Spleen (tissue), 11 donors: ENCODE results near the gene KLHL5. TPM values are rescaled to one million over a fixed set of nuclear protein-coding genes. Genes with fewer than 3 reads are reported as not detected.

Experiments
- DNase-seq: peaks from one replicate; pipeline ENCODE4 v3.0.0-alpha.2; 2020
- H3K27ac ChIP-seq, 8 donors: fragments of 200-600 bp; sonication (generic) in 7 of 8; 1 replicate in 4 of 8; 2 replicates in 4 of 8; pipeline versions ENCODE4 v1.5.0 to v1.8.0; 2016 to 2021; ENCODE audit warnings: inconsistent platforms in 4 of 8, mild to moderate bottlenecking in 4 of 8, moderate library complexity in 1 of 8
- H3K27me3 ChIP-seq, 7 donors: fragments of 200-600 bp; sonication (generic) in 6 of 7; replicated peaks in 1 of 7; 1 replicate in 4 of 7; 2 replicates in 3 of 7; pipeline versions ENCODE4 v1.5.0 to v1.8.0; 2016 to 2021; ENCODE audit warnings: inconsistent platforms in 3 of 7, mild to moderate bottlenecking in 1 of 7
- H3K36me3 ChIP-seq, 6 donors: fragments of 200-600 bp; sonication (generic) in 5 of 6; 1 replicate in 4 of 6; 2 replicates in 2 of 6; pipeline versions ENCODE4 v1.5.0 to v1.8.0; 2016 to 2021; ENCODE audit warnings: inconsistent platforms in 2 of 6
- H3K4me1 ChIP-seq, 6 donors: fragments of 200-600 bp; sonication (generic) in 5 of 6; 1 replicate in 3 of 6; 2 replicates in 3 of 6; pipeline versions ENCODE4 v1.5.0 to v1.8.0; 2016 to 2021; ENCODE audit warnings: inconsistent platforms in 3 of 6
- H3K4me3 ChIP-seq, 8 donors: fragments of 200-600 bp; sonication (generic) in 7 of 8; 1 replicate in 4 of 8; 2 replicates in 4 of 8; pipeline versions ENCODE4 v1.5.0 to v1.8.0; 2016 to 2021; ENCODE audit warnings: inconsistent platforms in 4 of 8, mild to moderate bottlenecking in 4 of 8, moderate library complexity in 2 of 8
- H3K9me3 ChIP-seq, 8 donors: fragments of 200-600 bp; sonication (generic) in 7 of 8; 1 replicate in 4 of 8; 2 replicates in 4 of 8; pipeline versions ENCODE4 v1.5.0 to v1.8.0; 2016 to 2021; ENCODE audit warnings: inconsistent platforms in 4 of 8
- CTCF ChIP-seq, 11 experiments: fragments of 200-600 bp in 7 of 11; fragments of 450-650 bp in 4 of 11; sonication (generic) in 4 of 11; IDR thresholded peaks in 8 of 11; conservative IDR thresholded peaks in 3 of 11; 1 replicate in 7 of 11; 2 replicates in 4 of 11; pipeline versions ENCODE4 v1.4.0 to v1.8.0; 2016 to 2021; ENCODE audit warnings: antibody characterized with exemption in 11 of 11, inconsistent platforms in 4 of 11, mild to moderate bottlenecking in 1 of 11
- POLR2A ChIP-seq, 3 donors: fragments of 450-650 bp; IDR thresholded peaks; one replicate each; pipeline ENCODE4 v1.5.1; 2017; ENCODE audit warnings: antibody characterized with exemption in 3 of 3, mild to moderate bottlenecking in 1 of 3
- POLR2AphosphoS5 ChIP-seq, 3 donors: sonication (generic); formaldehyde crosslinking; IDR thresholded peaks; one replicate each; pipeline ENCODE4 v1.5.1; 2017; ENCODE audit warnings: antibody characterized with exemption in 3 of 3
- WGBS, 5 donors: extraction: QIAGEN DNeasy Blood & Tissue Kit in 3 of 5; methylation state at CpG; one replicate each; pipeline versions ENCODE4 v1.1.5 to v1.1.7; 2013 to 2018; 5-methylcytosine and 5-hydroxymethylcytosine counted together
- intact Hi-C: fragments of 100-400 bp; cut with DNase I; formaldehyde crosslinking; loops from one replicate; pipeline ENCODE4 v1.15.0; 2023; ENCODE audit warnings: low total_unique reads
- polyA plus RNA-seq, 3 donors: library from polyadenylated mRNA; stranded (reverse); fragments of 200-250 nt; gene quantifications; one replicate each; pipeline ENCODE4 v1.2.1, GENCODE V29; 2013
- total RNA-seq, 7 donors: library from RNA; depleted of rRNA in 3 of 7; stranded (reverse); fragments of >200 nt in 3 of 7; fragmentation: NEBNext Ultra II Directional in 4 of 7; extraction: Animal tissue kit (Norgen Biotek cat#: 25700) in 4 of 7; gene quantifications; one replicate each; pipeline versions ENCODE4 v1.1.0 to v1.2.1, GENCODE V29; 2016 to 2021
- donor health status: healthy with polysubstance abuse.
- donor health status: DM: no; HTN: no; CAD: no; lungs with moderate emphysema.
- donor health status: DM: no; HTN: no; CAD: no.
- donor health status: Bipolar disorder and iron deficiency.
- donor health status: healthy.
- donor health status: DM: no; HTN: no; CAD: no.
- donor health status: DM: yes; HTN: yes; CAD: no.

KLHL5 gene
- total and polyA plus RNA-seq, 10 donors, result 7.5 to 46.9 (median 35.9) TPM

GRCh38 chr4:39170301-39170700 is 108.3 kb downstream of the KLHL5 start:
- WGBS, 5 donors, result 80 to 94% (median 89%) methylated on average over 12 of the region's 12 CpGs
- Histone ChIP-seq H3K27ac (no peak overlapping the region), H3K4me1 (peaks cover 0 to 28% (median 6%) of the 10 kb centered on the region in 6 donors), H3K36me3 (no peaks in the 10 kb centered on the region), H3K27me3 (no peaks in the 10 kb centered on the region), H3K9me3 (peaks cover 0 to 6% (median 0%) of the 10 kb centered on the region in 8 donors), H3K4me3 (no peak overlapping the region)
- no peak for TF ChIP-seq POLR2A (IDR thresholded peaks at IDR 0.05)
- TF ChIP-seq CTCF (IDR thresholded peaks at IDR 0.05 in 8 of 11, conservative IDR thresholded peaks at IDR 0.05 in 3 of 11), result no peak
- TF ChIP-seq POLR2AphosphoS5 (IDR thresholded peaks at IDR 0.05), result no peak
- intact Hi-C loops, result no loop called here
- no peak for DNase-seq

Other genes starting within 250 kb of the KLHL5 start
- gene TLR6, start 205.4 kb upstream of the KLHL5 start, total RNA-seq, result 10 to 100 TPM; 23.2 to 55.1 (median 37.5) TPM
- 10 to 100 TPM in 2 of 3 donors, 1 to 10 TPM in 1; 5.5 to 10.7 (median 10.3) TPM for gene TLR6, start 205.4 kb upstream of the KLHL5 start, polyA plus RNA-seq
- 10 to 100 TPM; 16.2 to 50.2 (median 26.7) TPM for gene FAM114A1, start 194.4 kb upstream of the KLHL5 start, total RNA-seq
- gene FAM114A1, start 194.4 kb upstream of the KLHL5 start, polyA plus RNA-seq, result 1 to 10 TPM; 3.9 to 8.7 (median 4.5) TPM
- gene TMEM156, start 29.8 kb upstream of the KLHL5 start, total RNA-seq, result 10 to 100 TPM; 10.5 to 24.5 (median 15.9) TPM
- 10 to 100 TPM; 31.2 to 76.1 (median 67.2) TPM for gene TMEM156, start 29.8 kb upstream of the KLHL5 start, polyA plus RNA-seq
- 10 to 100 TPM; 19.6 to 34.7 (median 25.2) TPM for gene WDR19, start 120.3 kb downstream of the KLHL5 start, total RNA-seq
- gene WDR19, start 120.3 kb downstream of the KLHL5 start, polyA plus RNA-seq, result 10 to 100 TPM; 17.7 to 48.3 (median 24.0) TPM